ENCODE measurements around the gene PATJ. TPM values are rescaled to one million over a fixed set of nuclear protein-coding genes. Genes with fewer than 3 reads are reported as not detected.
A peak's percentile ranks its signal among the peaks of the same experiment; 100 is the strongest.
"Not testable (repeated sequence)": the region's sequence is repeated elsewhere in the genome, so short reads cannot be mapped to it uniquely, and the experiment has no call there.

Gene PATJ
- total and polyA plus RNA-seq, 8 donors: 14.8 to 45.4 (median 27.9) TPM

- H3K36me3 ChIP-seq: peaks cover 0 to 10% (median 0%) of the 10 kb centered on the region in 3 donors
- H3K9me3 ChIP-seq: no peaks in the 10 kb centered on the region
- H3K27ac ChIP-seq: no peak overlapping the region
- H3K27me3 ChIP-seq: no peaks in the 10 kb centered on the region
- no peak overlapping the region for H3K4me3 ChIP-seq
- ATAC-seq (peak in 3 of 4 donors; percentile 49 to 73 (median 59)), DNase-seq (peak in 1 of 6 donors; percentile 34), FAIRE-seq (no peak)
- TF ChIP-seq CTCF (IDR thresholded peaks at IDR 0.05): peak; percentile 21 to 49 (median 44)
- intact Hi-C loops (cut with DNase I): no loop called here
- 0 to 2% methylated on average over 1 of the region's 1 CpG for WGBS, 2 donors
- H3K4me1 ChIP-seq: no peaks in the 10 kb centered on the region
These were observed 402.1 kb downstream of the PATJ start for GRCh38 chr1:62144238-62144831.

GRCh38 chr1:62159940-62160348 lies 417.7 kb downstream of the PATJ start:
- ATAC-seq (no peak), DNase-seq (no peak), FAIRE-seq (no peak)
- Histone ChIP-seq H3K4me3 (no peak overlapping the region), H3K27me3 (no peaks in the 10 kb centered on the region), H3K36me3 (no peaks in the 10 kb centered on the region), H3K4me1 (no peaks in the 10 kb centered on the region), H3K27ac (no peak overlapping the region), H3K9me3 (no peaks in the 10 kb centered on the region)
- TF ChIP-seq CTCF (IDR thresholded peaks at IDR 0.05): no peak
- 83 to 87% methylated on average over 6 of the region's 6 CpGs for WGBS, 2 donors
- intact Hi-C loops (cut with DNase I): no loop called here

- ATAC-seq: no peak
- Histone ChIP-seq H3K4me1 (no peaks in the 10 kb centered on the region), H3K27ac (no peak overlapping the region), H3K9me3 (no peaks in the 10 kb centered on the region), H3K4me3 (no peak overlapping the region), H3K36me3 (no peaks in the 10 kb centered on the region), H3K27me3 (no peaks in the 10 kb centered on the region)
- no peak for DNase-seq
- no peak for FAIRE-seq
- intact Hi-C loops (cut with DNase I): no loop called here
- TF ChIP-seq CTCF (IDR thresholded peaks at IDR 0.05): no peak
- 95 to 96% methylated on average over 1 of the region's 1 CpG for WGBS, 2 donors
These were observed 419.4 kb downstream of the PATJ start for GRCh38 chr1:62161711-62162110.

GRCh38 chr1:62170380-62170779 lies 428.1 kb downstream of the PATJ start:
- H3K4me1 ChIP-seq, ATAC-seq, H3K27me3 ChIP-seq, H3K4me3 ChIP-seq, H3K27ac ChIP-seq, FAIRE-seq, H3K36me3 ChIP-seq, H3K9me3 ChIP-seq, DNase-seq: not testable (repeated sequence)
- WGBS, 2 donors: 60 to 68% methylated on average over 10 of the region's 10 CpGs
- intact Hi-C loops (cut with DNase I): loop anchor here in 1 of 3 donors (10.0 kb wide), 1 partner anchor 234 kb away; no protein-coding TSS in a partner anchor

- peak in 3 of 6 donors; percentile 16 to 63 (median 20) for DNase-seq
- no peaks in the 10 kb centered on the region for H3K4me1 ChIP-seq
- intact Hi-C loops (cut with DNase I): loop anchor here (2.0 to 10.0 kb wide), 2 partner anchors 229 to 231 kb away; no protein-coding TSS in a partner anchor
- no peak overlapping the region for H3K4me3 ChIP-seq
- ATAC-seq: peak in 3 of 4 donors; percentile 81 to 86 (median 86)
- no peaks in the 10 kb centered on the region for H3K9me3 ChIP-seq
- no peaks in the 10 kb centered on the region for H3K27me3 ChIP-seq
- 45 to 50% methylated on average over 9 of the region's 9 CpGs for WGBS, 2 donors
- peak; percentile 37 to 63 (median 56) for TF ChIP-seq CTCF (IDR thresholded peaks at IDR 0.05)
- no peak for FAIRE-seq
- no peak overlapping the region for H3K27ac ChIP-seq
- H3K36me3 ChIP-seq: no peaks in the 10 kb centered on the region
These were observed 433.4 kb downstream of the PATJ start for GRCh38 chr1:62175568-62176179.
